Ishikawa (cell line): ENCODE results near the gene TOR1AIP2.

Source experiments
- CEBPB ChIP-seq: IDR thresholded peaks from 2 replicates; pipeline ENCODE4 v1.6.1; 2012
- CREB1 ChIP-seq: IDR thresholded peaks from 2 replicates; pipeline ENCODE4 v1.6.1; 2012; ENCODE audit warnings: low read depth
- EGR1 ChIP-seq: IDR thresholded peaks from 2 replicates; pipeline ENCODE4 v1.6.1; 2012
- EP300 ChIP-seq: IDR thresholded peaks from 2 replicates; pipeline ENCODE4 v1.6.1; 2012; ENCODE audit warnings: borderline replicate concordance
- FOXM1 ChIP-seq: IDR thresholded peaks from 2 replicates; pipeline ENCODE4 v1.6.1; 2012; ENCODE audit warnings: low read depth, borderline replicate concordance
- MAX ChIP-seq: IDR thresholded peaks from 2 replicates; pipeline ENCODE4 v1.6.1; 2012
- NFIC ChIP-seq: IDR thresholded peaks from 2 replicates; pipeline ENCODE4 v1.6.1; 2012
- RAD21 ChIP-seq: IDR thresholded peaks from 2 replicates; pipeline ENCODE4 v1.6.1; 2012; ENCODE audit warnings: low read depth
- REST ChIP-seq: IDR thresholded peaks from 2 replicates; pipeline ENCODE4 v1.6.1; 2012; ENCODE audit warnings: low read depth, mild to moderate bottlenecking
- TAF1 ChIP-seq: IDR thresholded peaks from 2 replicates; pipeline ENCODE4 v1.6.1; 2012; ENCODE audit warnings: low read depth, mild to moderate bottlenecking
- TCF12 ChIP-seq: IDR thresholded peaks from 2 replicates; pipeline ENCODE4 v1.6.1; 2012; ENCODE audit warnings: low read depth
- TEAD4 ChIP-seq: IDR thresholded peaks from 2 replicates; pipeline ENCODE4 v1.6.1; 2012
- USF1 ChIP-seq: IDR thresholded peaks from 2 replicates; pipeline ENCODE4 v1.6.1; 2012
- YY1 ChIP-seq: IDR thresholded peaks from 2 replicates; pipeline ENCODE4 v1.6.1; 2012; ENCODE audit warnings: low read depth
- ZBTB7A ChIP-seq: IDR thresholded peaks from 2 replicates; pipeline ENCODE4 v1.6.1; 2012; ENCODE audit warnings: low read depth

The TOR1AIP2 gene

GRCh38 chr1:179882253-179883039 lies 4.8 kb upstream of the TOR1AIP2 start, which contains the start of gene TOR1AIP1:
Gene TOR1AIP1 (plus strand): TSS chr1:179882285. CDS start chr1:179882503, 218 bp downstream.
- TF ChIP-seq MAX (peak; percentile 73), TAF1 (peak; percentile 98), CREB1 (peak; percentile 68; the same call in 1 of the 2 replicates), REST (no peak; the same call in 1 of the 2 replicates), EGR1 (peak; percentile 74; the same call in 1 of the 2 replicates), TCF12 (peak; percentile 84; the same call in 1 of the 2 replicates), NFIC (peak; percentile 62), YY1 (peak; percentile 97), USF1 (peak; percentile 70), ZBTB7A (peak; percentile 57), FOXM1 (no peak), EP300 (no peak; the same call in 1 of the 2 replicates), RAD21 (no peak), CEBPB (no peak), TEAD4 (peak; percentile 12)

- TF ChIP-seq RAD21 (no peak), CEBPB (no peak)
Observed at GRCh38 chr1:179881642-179882252, 4.1 kb upstream of the TOR1AIP2 start.

- TF ChIP-seq RAD21 (no peak), TEAD4 (no peak), FOXM1 (no peak), ZBTB7A (no peak), EGR1 (no peak), REST (no peak), MAX (no peak), USF1 (no peak), YY1 (no peak), TCF12 (no peak), CEBPB (no peak), NFIC (no peak), CREB1 (no peak), TAF1 (no peak), EP300 (no peak)
Observed at GRCh38 chr1:179879797-179880196, 2.2 kb upstream of the TOR1AIP2 start.

GRCh38 chr1:179876300-179876715 lies 1.3 kb downstream of the TOR1AIP2 start:
- no peak for TF ChIP-seq ZBTB7A
- no peak for TF ChIP-seq TAF1
- peak; percentile 60 for TF ChIP-seq TEAD4
- peak; percentile 98 for TF ChIP-seq CEBPB

GRCh38 chr1:179875596-179876299 lies 1.9 kb downstream of the TOR1AIP2 start:
- TF ChIP-seq TAF1, result no peak
- TF ChIP-seq ZBTB7A, result no peak
- no peak for TF ChIP-seq CEBPB
- no peak for TF ChIP-seq RAD21
- TF ChIP-seq TEAD4, result no peak
- no peak for TF ChIP-seq TCF12
- TF ChIP-seq CREB1, result no peak
- TF ChIP-seq USF1, result no peak
- no peak for TF ChIP-seq YY1
- no peak for TF ChIP-seq REST
- no peak for TF ChIP-seq FOXM1
- no peak for TF ChIP-seq EGR1
- TF ChIP-seq EP300, result no peak
